Mucosa of descending colon (tissue), 3 donors: ENCODE data around the gene FBXO48. TPM values are rescaled to one million over a fixed set of nuclear protein-coding genes. Genes with fewer than 3 reads are reported as not detected.

Experiments used
- ATAC-seq: fragments of 200-7000 bp; cut with Tn5 transposase; one replicate; pipeline ENCODE4 v1.9.1; 2020; ENCODE audit warnings: mild to moderate bottlenecking, moderate library complexity
- DNase-seq, 3 donors: peaks; one replicate each; pipeline ENCODE4 v3.0.0-alpha.2; 2020
- H3K36me3 ChIP-seq: fragments of 200-600 bp; one replicate; pipeline ENCODE4 v1.8.0; 2021; ENCODE audit warnings: low read depth, mild to moderate bottlenecking
- H3K4me1 ChIP-seq: fragments of 200-600 bp; one replicate; pipeline ENCODE4 v1.8.0; 2021; ENCODE audit warnings: low read depth, mild to moderate bottlenecking
- H3K4me3 ChIP-seq: fragments of 200-600 bp; one replicate; pipeline ENCODE4 v1.8.0; 2021; ENCODE audit warnings: mild to moderate bottlenecking
- H3K9me3 ChIP-seq: fragments of 200-600 bp; one replicate; pipeline ENCODE4 v1.8.0; 2021; ENCODE audit warnings: mild to moderate bottlenecking
- CTCF ChIP-seq: fragments of 200-600 bp; IDR thresholded peaks from one replicate; pipeline ENCODE4 v1.8.0; 2022; ENCODE audit warnings: antibody characterized with exemption, mild to moderate bottlenecking
- intact Hi-C, 2 donors: fragments of 100-400 bp; cut with DNase I in 1 of 2; cut with micrococcal nuclease in 1 of 2; formaldehyde crosslinking; loops; one replicate each; pipeline versions ENCODE4 v1.11.0 to v1.11.1; 2022; cut with DNase I, micrococcal nuclease
- long read RNA-seq, 2 donors: library from polyadenylated mRNA; unstranded; transcript quantifications; one replicate each; pipeline ENCODE4 v2.0.0, GENCODE V29; 2019 to 2021
- total RNA-seq, 3 donors: library from RNA; stranded (reverse); fragmentation: NEBNext Ultra II Directional in 2 of 3; extraction: Animal tissue kit (Norgen Biotek cat#: 25700) in 2 of 3; gene quantifications; one replicate each; pipeline versions ENCODE4 v1.2.1 to v1.2.4, GENCODE V29; 2021 to 2023
- donor health status: DM: no; HTN: no; CAD: no; lungs with moderate emphysema.
- donor health status: DM: no; HTN: no; CAD: no.
- donor health status: DM: no; HTN: yes; CAD: no.

FBXO48 gene
- 1 to 10 TPM; 1.5 to 2.6 (median 1.9) TPM for total RNA-seq
- long read RNA-seq, donor 1, partial matches to known transcripts = 0 of 1 reads
- long read RNA-seq, donor 1, other reads (novel, unspliced or antisense) = 1 of 1 reads
- long read RNA-seq, donor 2, partial matches to known transcripts = 1 of 2 reads
- long read RNA-seq, donor 2, other reads (novel, unspliced or antisense) = 1 of 2 reads

- peaks cover 20% of the 10 kb centered on the region for H3K4me1 ChIP-seq
- no peaks in the 10 kb centered on the region for H3K9me3 ChIP-seq
- TF ChIP-seq CTCF = no peak
- peak within 1 kb of the TSS; percentile 76 for H3K4me3 ChIP-seq
- DNase-seq (peak; percentile 97 to 99 (median 98)), ATAC-seq (peak; percentile 97)
- no peaks in the 10 kb centered on the region for H3K36me3 ChIP-seq
- intact Hi-C loops = no loop called here
These were observed at the start of gene FBXO48, which contains the start of gene APLF for GRCh38 chr2:68467077-68467960. FBXO48 (minus strand) TSS chr2:68467294; CDS start chr2:68465145, 2,149 bp downstream. APLF (plus strand) TSS chr2:68467585; CDS start chr2:68467732, 147 bp downstream.

- Histone ChIP-seq H3K4me1 (no peaks in the 10 kb centered on the region), H3K36me3 (no peaks in the 10 kb centered on the region), H3K4me3 (no peak overlapping the region), H3K9me3 (no peaks in the 10 kb centered on the region)
- DNase-seq (no peak), ATAC-seq (no peak)
- TF ChIP-seq CTCF = no peak
- intact Hi-C loops = no loop called here
These were observed 49.2 kb upstream of the FBXO48 start for GRCh38 chr2:68516051-68516955.

- Histone ChIP-seq H3K36me3 (no peaks in the 10 kb centered on the region), H3K9me3 (no peaks in the 10 kb centered on the region), H3K4me3 (no peak overlapping the region), H3K4me1 (no peaks in the 10 kb centered on the region)
- ATAC-seq (peak; percentile 33), DNase-seq (peak in 1 of 3 donors; percentile 7)
- intact Hi-C loops = no loop called here
- TF ChIP-seq CTCF = no peak
These were observed 47.3 kb upstream of the FBXO48 start for GRCh38 chr2:68514316-68514929.

GRCh38 chr2:68512966-68513365 lies 45.9 kb upstream of the FBXO48 start:
- no peak for TF ChIP-seq CTCF
- intact Hi-C loops = no loop called here
- no peak for ATAC-seq

GRCh38 chr2:68512326-68512725 lies 45.2 kb upstream of the FBXO48 start:
- no peaks in the 10 kb centered on the region for H3K9me3 ChIP-seq
- DNase-seq (no peak), ATAC-seq (no peak)
- TF ChIP-seq CTCF = no peak
- H3K4me1 ChIP-seq = no peaks in the 10 kb centered on the region
- H3K4me3 ChIP-seq = no peak overlapping the region
- intact Hi-C loops = no loop called here
- no peaks in the 10 kb centered on the region for H3K36me3 ChIP-seq

More at GRCh38 chr2:68512966-68513365, 45.9 kb upstream of the FBXO48 start:
- no peak for DNase-seq
- Histone ChIP-seq H3K4me3 (no peak overlapping the region), H3K4me1 (no peaks in the 10 kb centered on the region), H3K9me3 (no peaks in the 10 kb centered on the region), H3K36me3 (no peaks in the 10 kb centered on the region)
